Subcutaneous abdominal adipose tissue (tissue), 5 donors: ENCODE data around the gene MGAT5.

Source experiments
- H3K27ac ChIP-seq: one replicate; pipeline ENCODE4 v1.7.0; 2013; ENCODE audit warnings: low read depth, mild to moderate bottlenecking, inconsistent platforms, low read length, moderate library complexity
- H3K27me3 ChIP-seq, 5 donors: one replicate each; pipeline ENCODE4 v1.7.0; 2013; ENCODE audit warnings: low read length in 5 of 5, inconsistent platforms in 1 of 5; ENCODE audit not compliant: control insufficient read depth in 5 of 5, insufficient read depth in 4 of 5
- H3K36me3 ChIP-seq, 5 donors: one replicate each; pipeline ENCODE4 v1.7.0; 2013; ENCODE audit warnings: low read length in 5 of 5; ENCODE audit not compliant: control insufficient read depth in 5 of 5, insufficient read depth in 5 of 5
- H3K4me1 ChIP-seq, 5 donors: one replicate each; pipeline ENCODE4 v1.7.0; 2013; ENCODE audit warnings: low read length in 5 of 5, mild to moderate bottlenecking in 3 of 5, moderate library complexity in 1 of 5; ENCODE audit not compliant: control insufficient read depth in 5 of 5, insufficient read depth in 5 of 5
- H3K4me3 ChIP-seq, 5 donors: one replicate each; pipeline ENCODE4 v1.7.0; 2013; ENCODE audit warnings: low read length in 5 of 5, low read depth in 1 of 5
- H3K9ac ChIP-seq, 5 donors: one replicate each; pipeline ENCODE4 v1.7.0; 2013; ENCODE audit warnings: low read length in 5 of 5, mild to moderate bottlenecking in 4 of 5, moderate library complexity in 3 of 5
- H3K9me3 ChIP-seq, 5 donors: one replicate each; pipeline ENCODE4 v1.7.0; 2013; ENCODE audit warnings: low read length in 5 of 5; ENCODE audit not compliant: control insufficient read depth in 5 of 5
- donor health status: healthy.
- donor health status: healthy.
- donor health status: healthy.
- donor health status: healthy.
- donor health status: healthy.

Gene MGAT5

DNA sequence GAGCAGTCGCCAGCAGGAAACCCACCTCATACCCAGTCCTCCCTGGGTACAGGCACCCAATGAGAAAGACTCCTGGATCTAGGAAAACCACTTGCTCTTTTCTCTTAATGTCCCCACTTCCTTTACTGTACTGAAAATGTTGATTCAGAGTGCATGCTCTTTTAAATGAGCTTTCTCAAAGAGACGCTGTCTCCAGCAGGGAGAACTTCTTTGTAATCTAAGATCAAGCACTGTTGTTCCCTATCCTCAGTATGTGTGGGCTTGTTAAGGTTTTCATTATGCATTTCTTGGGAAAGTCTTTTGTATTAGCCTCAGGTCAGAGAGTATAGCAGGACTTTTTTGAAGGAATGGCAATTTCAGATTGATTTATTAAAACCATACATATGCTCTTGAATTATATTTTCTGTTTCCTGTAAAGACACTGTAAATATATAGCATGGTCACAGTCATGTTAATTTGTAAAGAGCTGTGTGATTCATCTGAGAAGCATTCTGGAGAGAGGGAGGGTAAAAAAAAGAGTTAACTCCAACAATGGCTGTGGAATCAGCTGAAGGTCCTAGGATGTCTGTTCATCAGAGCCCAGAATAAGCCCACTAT, 178.1 kb downstream of the MGAT5 start:
- H3K9me3 ChIP-seq: no peaks in the 10 kb centered on the region
- peaks cover 12 to 85% (median 32%) of the 10 kb centered on the region in 5 donors for H3K36me3 ChIP-seq
- H3K4me3 ChIP-seq: no peak overlapping the region
- peaks cover 0 to 3% (median 0%) of the 10 kb centered on the region in 5 donors for H3K4me1 ChIP-seq
- no peaks in the 10 kb centered on the region for H3K27me3 ChIP-seq
- no peak overlapping the region for H3K9ac ChIP-seq
- no peak overlapping the region for H3K27ac ChIP-seq

- Histone ChIP-seq H3K4me3 (no peak overlapping the region), H3K36me3 (peaks cover 12 to 83% (median 32%) of the 10 kb centered on the region in 5 donors), H3K27me3 (no peaks in the 10 kb centered on the region), H3K27ac (no peak overlapping the region), H3K9ac (no peak overlapping the region), H3K9me3 (no peaks in the 10 kb centered on the region), H3K4me1 (peaks cover 0 to 3% (median 0%) of the 10 kb centered on the region in 5 donors)
Observed at GRCh38 chr2:134432435-134432883, 178.6 kb downstream of the MGAT5 start.

DNA sequence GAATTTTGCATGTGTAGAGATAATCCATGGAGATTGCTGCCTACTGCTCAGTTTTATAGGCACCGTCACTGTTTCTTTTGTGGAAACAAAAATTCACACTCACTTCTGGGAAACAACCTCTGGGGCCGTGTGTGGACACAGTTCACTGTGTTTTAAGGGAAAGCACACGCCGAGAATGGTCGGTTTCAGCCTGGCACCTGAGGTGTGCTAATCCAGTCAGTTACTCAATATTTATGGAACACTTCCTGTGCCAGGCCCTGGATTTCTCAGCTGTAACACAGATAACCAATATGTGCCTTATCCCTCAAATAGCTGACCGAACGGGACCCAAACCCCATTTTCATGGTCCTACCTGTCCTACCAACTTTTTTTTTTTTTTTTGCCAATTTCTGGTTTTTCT, 179.6 kb downstream of the MGAT5 start:
- Histone ChIP-seq H3K4me3 (no peak overlapping the region), H3K36me3 (peaks cover 10 to 76% (median 30%) of the 10 kb centered on the region in 5 donors), H3K9ac (no peak overlapping the region), H3K4me1 (peaks cover 0 to 3% (median 0%) of the 10 kb centered on the region in 5 donors), H3K9me3 (no peaks in the 10 kb centered on the region), H3K27ac (no peak overlapping the region), H3K27me3 (no peaks in the 10 kb centered on the region)

- H3K4me1 ChIP-seq: peaks cover 0 to 3% (median 0%) of the 10 kb centered on the region in 5 donors
- H3K9me3 ChIP-seq: no peaks in the 10 kb centered on the region
- no peaks in the 10 kb centered on the region for H3K27me3 ChIP-seq
- no peak overlapping the region for H3K27ac ChIP-seq
- no peak overlapping the region for H3K9ac ChIP-seq
- H3K36me3 ChIP-seq: peaks cover 10 to 72% (median 31%) of the 10 kb centered on the region in 5 donors
- no peak overlapping the region for H3K4me3 ChIP-seq
Observed at GRCh38 chr2:134433979-134434378, 180.1 kb downstream of the MGAT5 start.

DNA sequence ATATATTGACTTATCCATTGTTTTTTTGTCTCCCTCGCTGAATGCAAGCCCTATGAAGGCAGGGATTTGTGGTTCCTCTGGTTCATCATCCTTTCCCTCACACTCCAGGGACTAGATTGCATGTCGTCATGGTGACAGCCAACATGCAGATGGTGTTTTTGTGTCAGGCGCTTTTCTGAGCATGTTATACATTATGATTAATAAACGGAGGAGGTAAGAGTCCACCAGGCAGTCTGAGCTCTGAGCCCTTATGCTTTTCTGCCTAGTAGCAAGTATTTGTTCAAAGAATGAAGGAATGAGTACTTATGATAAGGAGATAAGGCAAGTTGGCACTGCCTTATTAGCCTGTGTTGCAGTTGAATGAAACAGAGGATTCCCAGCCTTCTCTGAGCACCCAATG, 181.6 kb downstream of the MGAT5 start:
- no peak overlapping the region for H3K9ac ChIP-seq
- H3K27ac ChIP-seq: no peak overlapping the region
- no peaks in the 10 kb centered on the region for H3K4me1 ChIP-seq
- no peaks in the 10 kb centered on the region for H3K27me3 ChIP-seq
- no peak overlapping the region for H3K4me3 ChIP-seq
- no peaks in the 10 kb centered on the region for H3K9me3 ChIP-seq
- peaks cover 10 to 67% (median 36%) of the 10 kb centered on the region in 5 donors for H3K36me3 ChIP-seq

GRCh38 chr2:134435936-134436335, 182.1 kb downstream of the MGAT5 start:
- H3K4me3 ChIP-seq: no peak overlapping the region
- no peaks in the 10 kb centered on the region for H3K9me3 ChIP-seq
- H3K36me3 ChIP-seq: peaks cover 10 to 63% (median 36%) of the 10 kb centered on the region in 5 donors
- H3K4me1 ChIP-seq: no peaks in the 10 kb centered on the region
- no peaks in the 10 kb centered on the region for H3K27me3 ChIP-seq
- no peak overlapping the region for H3K9ac ChIP-seq
- no peak overlapping the region for H3K27ac ChIP-seq

GRCh38 chr2:134436706-134437105, 182.8 kb downstream of the MGAT5 start:
- Histone ChIP-seq H3K27me3 (no peaks in the 10 kb centered on the region), H3K9me3 (no peaks in the 10 kb centered on the region), H3K36me3 (peaks cover 10 to 61% (median 34%) of the 10 kb centered on the region in 5 donors), H3K4me3 (no peak overlapping the region), H3K27ac (no peak overlapping the region), H3K9ac (no peak overlapping the region), H3K4me1 (no peaks in the 10 kb centered on the region)

DNA sequence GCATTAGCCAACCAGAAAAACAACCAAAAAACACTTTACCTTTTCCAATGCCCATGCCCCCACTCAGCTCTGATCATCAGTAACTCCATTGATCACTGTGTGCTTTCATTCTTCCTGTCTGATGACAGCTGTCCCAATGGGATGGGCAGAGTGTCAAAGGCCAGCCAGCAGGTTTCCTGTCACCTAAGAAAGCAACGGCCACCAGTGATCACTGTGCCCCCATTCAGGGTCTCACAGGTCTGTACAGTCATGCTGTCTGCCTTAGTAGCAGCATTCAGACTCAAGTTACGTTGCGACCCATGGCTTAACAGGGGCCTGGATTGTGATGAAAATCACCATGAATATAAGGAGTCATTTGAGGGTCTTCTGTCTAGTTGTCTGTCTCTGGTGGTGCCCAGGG, 184.5 kb downstream of the MGAT5 start:
- peaks cover 0 to 64% (median 30%) of the 10 kb centered on the region in 5 donors for H3K36me3 ChIP-seq

GRCh38 chr2:134440336-134440909, 186.6 kb downstream of the MGAT5 start:
- no peak overlapping the region for H3K27ac ChIP-seq
- peaks cover 0 to 61% (median 25%) of the 10 kb centered on the region in 5 donors for H3K36me3 ChIP-seq
- H3K4me1 ChIP-seq: peaks cover 0 to 16% (median 0%) of the 10 kb centered on the region in 5 donors
- H3K27me3 ChIP-seq: no peaks in the 10 kb centered on the region
- no peak overlapping the region for H3K9ac ChIP-seq
- H3K4me3 ChIP-seq: no peak overlapping the region
- H3K9me3 ChIP-seq: no peaks in the 10 kb centered on the region

More for the DNA sequence above, 184.5 kb downstream of the MGAT5 start:
- no peak overlapping the region for H3K4me3 ChIP-seq
- no peak overlapping the region for H3K9ac ChIP-seq
- no peak overlapping the region for H3K27ac ChIP-seq
- no peaks in the 10 kb centered on the region for H3K27me3 ChIP-seq
- H3K4me1 ChIP-seq: no peaks in the 10 kb centered on the region
- H3K9me3 ChIP-seq: no peaks in the 10 kb centered on the region

GRCh38 chr2:134441153-134441863, 187.4 kb downstream of the MGAT5 start:
- Histone ChIP-seq H3K4me1 (peaks cover 0 to 25% (median 0%) of the 10 kb centered on the region in 5 donors), H3K9me3 (no peaks in the 10 kb centered on the region), H3K27me3 (no peaks in the 10 kb centered on the region), H3K4me3 (no peak overlapping the region), H3K9ac (no peak overlapping the region), H3K36me3 (peaks cover 0 to 59% (median 25%) of the 10 kb centered on the region in 5 donors), H3K27ac (no peak overlapping the region)
